Measurements from ENCODE around the gene KLF1. TPM values are rescaled to one million over a fixed set of nuclear protein-coding genes. Genes with fewer than 3 reads are reported as not detected.

The KLF1 gene
- polyA plus RNA-seq, 1 donor from 2014 or later, result not detected

DNA sequence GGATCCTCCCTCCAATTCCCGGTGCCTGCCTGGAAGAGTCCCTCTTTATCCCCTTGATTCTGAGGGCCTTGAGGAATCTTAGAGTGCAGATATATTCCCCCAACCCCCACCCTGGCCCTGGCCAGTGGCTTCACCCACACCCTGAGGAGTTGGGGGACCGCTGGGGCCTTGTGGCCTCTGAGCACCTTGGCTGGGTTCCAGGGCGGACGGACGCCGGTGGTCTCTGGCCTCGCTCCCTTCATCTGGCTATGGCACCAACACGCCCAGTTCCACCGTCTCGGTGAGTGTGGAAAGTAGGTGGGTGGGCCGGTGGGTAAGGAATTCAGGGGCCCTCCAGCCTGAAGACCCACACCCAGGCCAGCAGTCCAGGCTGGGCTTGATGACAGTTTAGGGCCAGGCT is 43.7 kb downstream of the KLF1 start:
- no peak overlapping the region for H3K4me2 ChIP-seq (ENCODE audit: low read length)
- no peaks in the 10 kb centered on the region for H3K27me3 ChIP-seq (ENCODE audit: insufficient read depth, low read depth, low read length)
- no peak overlapping the region for H3K9ac ChIP-seq (ENCODE audit: low read length)
- no peaks in the 10 kb centered on the region for H3F3A ChIP-seq (ENCODE audit: insufficient read depth, low read length, poor library complexity, severe bottlenecking)
- peaks cover 28% of the 10 kb centered on the region for H3K79me2 ChIP-seq (replicated peaks; ENCODE audit: insufficient read depth, low read length)
- H3K4me3 ChIP-seq (ENCODE audit: low read length), result no peak overlapping the region
- no peak overlapping the region for H3K27ac ChIP-seq (ENCODE audit: low read length)
- H3K9me2 ChIP-seq (ENCODE audit: insufficient read depth, low read length), result no peaks in the 10 kb centered on the region
- peaks cover 16% of the 10 kb centered on the region for H4K20me1 ChIP-seq (ENCODE audit: insufficient read depth)
- H3K36me3 ChIP-seq (ENCODE audit: insufficient read depth, low read length), result peaks cover 9% of the 10 kb centered on the region
- TF ChIP-seq, protein P1, sequence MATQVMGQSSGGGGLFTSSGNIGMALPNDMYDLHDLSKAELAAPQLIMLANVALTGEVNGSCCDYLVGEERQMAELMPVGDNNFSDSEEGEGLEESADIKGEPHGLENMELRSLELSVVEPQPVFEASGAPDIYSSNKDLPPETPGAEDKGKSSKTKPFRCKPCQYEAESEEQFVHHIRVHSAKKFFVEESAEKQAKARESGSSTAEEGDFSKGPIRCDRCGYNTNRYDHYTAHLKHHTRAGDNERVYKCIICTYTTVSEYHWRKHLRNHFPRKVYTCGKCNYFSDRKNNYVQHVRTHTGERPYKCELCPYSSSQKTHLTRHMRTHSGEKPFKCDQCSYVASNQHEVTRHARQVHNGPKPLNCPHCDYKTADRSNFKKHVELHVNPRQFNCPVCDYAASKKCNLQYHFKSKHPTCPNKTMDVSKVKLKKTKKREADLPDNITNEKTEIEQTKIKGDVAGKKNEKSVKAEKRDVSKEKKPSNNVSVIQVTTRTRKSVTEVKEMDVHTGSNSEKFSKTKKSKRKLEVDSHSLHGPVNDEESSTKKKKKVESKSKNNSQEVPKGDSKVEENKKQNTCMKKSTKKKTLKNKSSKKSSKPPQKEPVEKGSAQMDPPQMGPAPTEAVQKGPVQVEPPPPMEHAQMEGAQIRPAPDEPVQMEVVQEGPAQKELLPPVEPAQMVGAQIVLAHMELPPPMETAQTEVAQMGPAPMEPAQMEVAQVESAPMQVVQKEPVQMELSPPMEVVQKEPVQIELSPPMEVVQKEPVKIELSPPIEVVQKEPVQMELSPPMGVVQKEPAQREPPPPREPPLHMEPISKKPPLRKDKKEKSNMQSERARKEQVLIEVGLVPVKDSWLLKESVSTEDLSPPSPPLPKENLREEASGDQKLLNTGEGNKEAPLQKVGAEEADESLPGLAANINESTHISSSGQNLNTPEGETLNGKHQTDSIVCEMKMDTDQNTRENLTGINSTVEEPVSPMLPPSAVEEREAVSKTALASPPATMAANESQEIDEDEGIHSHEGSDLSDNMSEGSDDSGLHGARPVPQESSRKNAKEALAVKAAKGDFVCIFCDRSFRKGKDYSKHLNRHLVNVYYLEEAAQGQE (IDR thresholded peaks at IDR 0.05; ENCODE audit: borderline replicate concordance), result no peak
- TF ChIP-seq MXI1 (conservative IDR thresholded peaks at IDR 0.05; ENCODE audit: poor library complexity, severe bottlenecking) (no peak), TAF1 (IDR thresholded peaks at IDR 0.05; ENCODE audit: low read depth) (no peak), RAD21 (conservative IDR thresholded peaks at IDR 0.05) (no peak), EZH2 (IDR thresholded peaks at IDR 0.05; ENCODE audit: borderline replicate concordance, insufficient read depth, low read length, poor library complexity, severe bottlenecking) (no peak)
- H2AFZ ChIP-seq (ENCODE audit: low read depth, low read length), result no peak overlapping the region
- no peaks in the 10 kb centered on the region for H3K9me3 ChIP-seq (ENCODE audit: low read length)

- H3K36me3 ChIP-seq (ENCODE audit: insufficient read depth, low read length), result peaks cover 5% of the 10 kb centered on the region
- no peaks in the 10 kb centered on the region for H3K9me3 ChIP-seq (ENCODE audit: low read length)
- H3K79me2 ChIP-seq (replicated peaks; ENCODE audit: insufficient read depth, low read length), result peaks cover 33% of the 10 kb centered on the region
- H3K9me2 ChIP-seq (ENCODE audit: insufficient read depth, low read length), result no peaks in the 10 kb centered on the region
- peaks cover 12% of the 10 kb centered on the region for H4K20me1 ChIP-seq (ENCODE audit: insufficient read depth)
- no peaks in the 10 kb centered on the region for H3K27me3 ChIP-seq (ENCODE audit: insufficient read depth, low read depth, low read length)
- no peak overlapping the region for H2AFZ ChIP-seq (ENCODE audit: low read depth, low read length)
- TF ChIP-seq MXI1 (conservative IDR thresholded peaks at IDR 0.05; ENCODE audit: poor library complexity, severe bottlenecking) (no peak), TAF1 (IDR thresholded peaks at IDR 0.05; ENCODE audit: low read depth) (no peak), SMC3 (conservative IDR thresholded peaks at IDR 0.05; ENCODE audit: poor library complexity) (no peak), RAD21 (conservative IDR thresholded peaks at IDR 0.05) (no peak), POLR2AphosphoS5 (IDR thresholded peaks at IDR 0.05) (no peak), EP300 (conservative IDR thresholded peaks at IDR 0.05; ENCODE audit: poor library complexity, severe bottlenecking) (no peak), EZH2 (IDR thresholded peaks at IDR 0.05; ENCODE audit: borderline replicate concordance, insufficient read depth, low read length, poor library complexity, severe bottlenecking) (no peak)
- TF ChIP-seq, protein P1 (IDR thresholded peaks at IDR 0.05; ENCODE audit: borderline replicate concordance), result no peak
- TF ChIP-seq, protein P2, sequence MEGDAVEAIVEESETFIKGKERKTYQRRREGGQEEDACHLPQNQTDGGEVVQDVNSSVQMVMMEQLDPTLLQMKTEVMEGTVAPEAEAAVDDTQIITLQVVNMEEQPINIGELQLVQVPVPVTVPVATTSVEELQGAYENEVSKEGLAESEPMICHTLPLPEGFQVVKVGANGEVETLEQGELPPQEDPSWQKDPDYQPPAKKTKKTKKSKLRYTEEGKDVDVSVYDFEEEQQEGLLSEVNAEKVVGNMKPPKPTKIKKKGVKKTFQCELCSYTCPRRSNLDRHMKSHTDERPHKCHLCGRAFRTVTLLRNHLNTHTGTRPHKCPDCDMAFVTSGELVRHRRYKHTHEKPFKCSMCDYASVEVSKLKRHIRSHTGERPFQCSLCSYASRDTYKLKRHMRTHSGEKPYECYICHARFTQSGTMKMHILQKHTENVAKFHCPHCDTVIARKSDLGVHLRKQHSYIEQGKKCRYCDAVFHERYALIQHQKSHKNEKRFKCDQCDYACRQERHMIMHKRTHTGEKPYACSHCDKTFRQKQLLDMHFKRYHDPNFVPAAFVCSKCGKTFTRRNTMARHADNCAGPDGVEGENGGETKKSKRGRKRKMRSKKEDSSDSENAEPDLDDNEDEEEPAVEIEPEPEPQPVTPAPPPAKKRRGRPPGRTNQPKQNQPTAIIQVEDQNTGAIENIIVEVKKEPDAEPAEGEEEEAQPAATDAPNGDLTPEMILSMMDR (IDR thresholded peaks at IDR 0.05; ENCODE audit: poor library complexity, severe bottlenecking), result no peak
- no peak overlapping the region for H3K27ac ChIP-seq (ENCODE audit: low read length)
- H3F3A ChIP-seq (ENCODE audit: insufficient read depth, low read length, poor library complexity, severe bottlenecking), result no peaks in the 10 kb centered on the region
- H3K4me2 ChIP-seq (ENCODE audit: low read length), result no peak overlapping the region
- H3K9ac ChIP-seq (ENCODE audit: low read length), result no peak overlapping the region
- H3K4me3 ChIP-seq (ENCODE audit: low read length), result peak overlapping the region; percentile 24
Observed at GRCh38 chr19:12842511-12842910, 44.5 kb downstream of the KLF1 start.
